Neuronal stem cell (in vitro differentiated cells): ENCODE data around the gene DENND2A.

Experiments used
- DNase-seq: peaks from one replicate; pipeline ENCODE4 v3.0.0-alpha.2; 2013; ENCODE audit warnings: low spot score
- H2AFZ ChIP-seq: one replicate; pipeline ENCODE4 v1.6.1; 2013; ENCODE audit warnings: mild to moderate bottlenecking, low read length, inconsistent platforms
- H2AK5ac ChIP-seq: 2 replicates; pipeline ENCODE4 v1.6.1; 2013; ENCODE audit warnings: low read depth, mild to moderate bottlenecking, inconsistent platforms, low read length, moderate library complexity, mixed read lengths
- H2BK120ac ChIP-seq: 2 replicates; pipeline ENCODE4 v1.6.1; 2013; ENCODE audit warnings: low read depth, mild to moderate bottlenecking, inconsistent platforms, low read length, moderate library complexity, mixed read lengths
- H2BK12ac ChIP-seq: one replicate; pipeline ENCODE4 v1.6.1; 2013; ENCODE audit warnings: low read length, inconsistent platforms
- H2BK15ac ChIP-seq: 2 replicates; pipeline ENCODE4 v1.6.1; 2013; ENCODE audit warnings: mild to moderate bottlenecking, low read length, inconsistent platforms, mixed read lengths
- H2BK5ac ChIP-seq: one replicate; pipeline ENCODE4 v1.6.1; 2013; ENCODE audit warnings: inconsistent platforms, mild to moderate bottlenecking, low read length, moderate library complexity
- H3K14ac ChIP-seq: one replicate; pipeline ENCODE4 v1.6.1; 2013; ENCODE audit warnings: low read length, inconsistent platforms
- H3K18ac ChIP-seq: 2 replicates; pipeline ENCODE4 v1.6.1; 2013; ENCODE audit warnings: low read length, inconsistent platforms
- H3K23ac ChIP-seq: 2 replicates; pipeline ENCODE4 v1.6.1; 2013; ENCODE audit warnings: low read depth, mild to moderate bottlenecking, mixed read lengths, low read length, inconsistent platforms; ENCODE audit not compliant: poor library complexity
- H3K27ac ChIP-seq: replicated peaks from 3 replicates; pipeline ENCODE4 v1.5.1; 2013; ENCODE audit warnings: low read length, inconsistent platforms
- H3K27me3 ChIP-seq, 3 experiments: 2 replicates each; pipeline ENCODE4 v1.6.1; 2013; ENCODE audit warnings: low read length in 3 of 3, mild to moderate bottlenecking in 2 of 3, inconsistent platforms in 1 of 3, low read depth in 1 of 3, mixed read lengths in 1 of 3, moderate library complexity in 1 of 3; ENCODE audit not compliant: control insufficient read depth in 3 of 3, insufficient read depth in 3 of 3
- H3K36me3 ChIP-seq, 2 donors: replicated peaks in 1 of 2; 2 replicates each; pipeline ENCODE4 v1.6.1; 2013; ENCODE audit warnings: low read length in 2 of 2; ENCODE audit not compliant: control insufficient read depth in 2 of 2, insufficient read depth in 2 of 2
- H3K4ac ChIP-seq: 2 replicates; pipeline ENCODE4 v1.6.1; 2013; ENCODE audit warnings: inconsistent platforms, mild to moderate bottlenecking, low read length, moderate library complexity
- H3K4me1 ChIP-seq, 2 donors: 1 replicate in 1 of 2; 2 replicates in 1 of 2; pipeline ENCODE4 v1.6.1; 2013; ENCODE audit warnings: low read length in 2 of 2, low read depth in 1 of 2; ENCODE audit not compliant: control insufficient read depth in 2 of 2, insufficient read depth in 1 of 2
- H3K4me2 ChIP-seq: one replicate; pipeline ENCODE4 v1.6.1; 2013; ENCODE audit warnings: mild to moderate bottlenecking, low read length, inconsistent platforms; ENCODE audit not compliant: insufficient read depth, poor library complexity, severe bottlenecking
- H3K4me3 ChIP-seq, 2 donors: 2 replicates each; pipeline ENCODE4 v1.5.1; 2013; ENCODE audit warnings: low read length in 2 of 2, mild to moderate bottlenecking in 2 of 2, inconsistent platforms in 1 of 2, moderate library complexity in 1 of 2
- H3K79me1 ChIP-seq: one replicate; pipeline ENCODE4 v1.6.1; 2013; ENCODE audit warnings: low read depth, mild to moderate bottlenecking, inconsistent platforms, low read length, moderate library complexity
- H3K9ac ChIP-seq: one replicate; pipeline ENCODE4 v1.6.1; 2013; ENCODE audit warnings: mild to moderate bottlenecking, low read depth, low read length, inconsistent platforms; ENCODE audit not compliant: poor library complexity
- H3K9me3 ChIP-seq, 2 donors: replicated peaks in 1 of 2; 2 replicates each; pipeline versions ENCODE3 to v1.6.1; 2013; ENCODE audit warnings: low read length in 2 of 2, mild to moderate bottlenecking in 2 of 2, inconsistent platforms in 1 of 2, low read depth in 1 of 2, mixed read lengths in 1 of 2, moderate library complexity in 1 of 2; ENCODE audit not compliant: control insufficient read depth in 2 of 2, insufficient read depth in 1 of 2
- H4K8ac ChIP-seq: one replicate; pipeline ENCODE4 v1.6.1; 2013; ENCODE audit warnings: low read depth, mild to moderate bottlenecking, inconsistent platforms, low read length, moderate library complexity
- H4K91ac ChIP-seq: one replicate; pipeline ENCODE4 v1.6.1; 2013; ENCODE audit warnings: low read length, low read depth, mild to moderate bottlenecking, inconsistent platforms; ENCODE audit not compliant: poor library complexity
- whole genome bisulfite sequencing, 2 donors: extraction: QIAGEN DNeasy Blood & Tissue Kit; methylation state at CpG; one replicate each; pipeline ENCODE4 v1.1.7; 2013; ENCODE audit warnings: missing lambda C conversion rate in 2 of 2, mixed read lengths in 1 of 2; ENCODE audit not compliant: insufficient read length in 2 of 2, insufficient replicate concordance in 1 of 2; ENCODE audit errors: extremely low coverage in 2 of 2; 5-methylcytosine and 5-hydroxymethylcytosine counted together

DENND2A gene

DNA sequence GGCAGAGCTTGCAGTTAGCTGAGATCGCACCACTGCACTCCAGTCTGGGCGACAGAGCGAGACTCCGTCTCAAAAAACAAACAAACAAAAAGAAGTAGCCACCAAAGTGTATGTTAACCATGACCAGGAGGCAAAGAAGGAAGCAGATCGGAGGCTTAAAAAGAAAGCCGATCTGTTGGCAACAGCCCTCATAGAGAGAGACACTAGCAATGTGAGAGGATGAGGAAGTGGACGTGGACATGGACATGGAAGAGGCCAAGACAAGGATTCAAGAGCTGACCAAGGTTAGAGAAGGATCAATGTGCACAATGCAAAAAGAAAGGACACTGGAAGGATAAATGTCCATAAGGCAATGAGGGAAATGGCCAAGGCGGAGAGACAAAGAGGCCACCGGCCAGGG is 17.3 kb upstream of the DENND2A start:
- no peak overlapping the region for H3K4me3 ChIP-seq
- no peak overlapping the region for H3K23ac ChIP-seq
- no CpG with 5 or more reads among the region's 9 CpGs for WGBS, 2 donors
- no peak overlapping the region for H2BK12ac ChIP-seq
- H3K4ac ChIP-seq, result no peak overlapping the region
- DNase-seq, result no peak
- H3K4me1 ChIP-seq, result peaks cover 0 to 3% of the 10 kb centered on the region in 2 donors
- no peak overlapping the region for H3K27ac ChIP-seq
- H3K9me3 ChIP-seq, result no peaks in the 10 kb centered on the region
- H3K4me2 ChIP-seq, result no peak overlapping the region
- no peaks in the 10 kb centered on the region for H3K79me1 ChIP-seq
- no peak overlapping the region for H3K14ac ChIP-seq
- no peak overlapping the region for H3K9ac ChIP-seq
- H4K8ac ChIP-seq, result no peak overlapping the region
- no peak overlapping the region for H3K18ac ChIP-seq
- H3K27me3 ChIP-seq, result peaks cover 0 to 27% (median 0%) of the 10 kb centered on the region in 3 experiments
- no peak overlapping the region for H2BK120ac ChIP-seq
- no peak overlapping the region for H2AFZ ChIP-seq
- no peak overlapping the region for H2BK5ac ChIP-seq
- H3K36me3 ChIP-seq, result no peaks in the 10 kb centered on the region
- H2BK15ac ChIP-seq, result no peak overlapping the region
- H2AK5ac ChIP-seq, result no peak overlapping the region
- H4K91ac ChIP-seq, result no peak overlapping the region

DNA sequence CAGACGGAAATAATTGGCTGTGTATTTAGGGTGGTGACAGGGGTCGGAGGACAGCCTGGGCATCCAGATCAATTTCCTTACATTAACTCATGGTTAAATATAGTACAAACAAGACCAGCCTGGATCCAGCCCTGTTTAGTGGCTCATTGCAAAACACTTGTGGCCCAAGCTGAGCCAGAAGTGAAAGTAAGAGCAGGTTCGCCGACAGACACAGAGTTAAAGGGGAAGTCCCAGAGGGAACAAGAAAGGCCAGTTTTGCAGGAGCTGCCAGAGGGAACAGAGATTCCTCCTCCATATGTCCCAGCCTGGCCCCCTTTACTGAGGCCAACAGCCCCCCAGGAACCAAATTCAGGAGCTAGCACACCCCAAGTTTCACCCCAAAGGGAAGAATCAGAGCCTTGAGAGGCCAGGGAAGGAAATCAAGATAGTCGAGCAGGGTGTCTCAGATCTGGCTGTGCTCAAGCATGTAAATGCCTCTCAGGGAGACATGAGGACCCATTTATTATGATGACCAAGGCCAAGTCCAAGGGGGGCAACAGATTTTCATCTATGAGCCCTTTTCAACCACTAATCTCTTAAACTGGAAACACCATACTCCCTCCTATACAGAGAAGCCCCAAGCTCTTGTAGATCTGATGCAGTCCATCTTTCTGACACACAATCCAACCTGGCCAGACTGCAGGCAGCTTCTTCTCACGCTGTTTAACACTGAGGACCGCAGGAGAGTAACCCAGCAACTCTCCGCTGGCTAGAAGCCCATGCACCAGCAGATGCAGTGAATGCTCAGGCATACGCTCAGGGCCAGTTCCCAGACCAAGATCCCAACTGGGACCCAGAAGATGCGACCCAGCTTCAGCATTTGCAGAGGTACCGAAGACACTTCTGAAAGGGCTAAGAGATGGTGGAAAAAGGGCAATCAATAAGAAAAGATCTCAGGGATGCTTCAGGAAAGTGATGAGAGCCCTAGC is 16.2 kb upstream of the DENND2A start:
- H2BK120ac ChIP-seq, result no peak overlapping the region
- no peak overlapping the region for H2BK12ac ChIP-seq
- no peak overlapping the region for H4K91ac ChIP-seq
- peaks cover 0 to 27% (median 0%) of the 10 kb centered on the region in 3 experiments for H3K27me3 ChIP-seq
- H3K4me1 ChIP-seq, result peaks cover 0 to 3% of the 10 kb centered on the region in 2 donors
- H3K4me3 ChIP-seq, result no peak overlapping the region
- H2BK15ac ChIP-seq, result no peak overlapping the region
- H3K4me2 ChIP-seq, result no peak overlapping the region
- H3K79me1 ChIP-seq, result no peaks in the 10 kb centered on the region
- no peak overlapping the region for H3K27ac ChIP-seq
- DNase-seq, result no peak
- no peaks in the 10 kb centered on the region for H3K9me3 ChIP-seq
- H2AFZ ChIP-seq, result peak overlapping the region; percentile 70
- H2BK5ac ChIP-seq, result no peak overlapping the region
- no peak overlapping the region for H3K23ac ChIP-seq
- H3K14ac ChIP-seq, result no peak overlapping the region
- no CpG with 5 or more reads among the region's 11 CpGs for whole genome bisulfite sequencing, 2 donors
- H3K9ac ChIP-seq, result no peak overlapping the region
- no peak overlapping the region for H4K8ac ChIP-seq
- H3K4ac ChIP-seq, result no peak overlapping the region
- H3K36me3 ChIP-seq, result no peaks in the 10 kb centered on the region
- H2AK5ac ChIP-seq, result no peak overlapping the region
- H3K18ac ChIP-seq, result no peak overlapping the region

DNA sequence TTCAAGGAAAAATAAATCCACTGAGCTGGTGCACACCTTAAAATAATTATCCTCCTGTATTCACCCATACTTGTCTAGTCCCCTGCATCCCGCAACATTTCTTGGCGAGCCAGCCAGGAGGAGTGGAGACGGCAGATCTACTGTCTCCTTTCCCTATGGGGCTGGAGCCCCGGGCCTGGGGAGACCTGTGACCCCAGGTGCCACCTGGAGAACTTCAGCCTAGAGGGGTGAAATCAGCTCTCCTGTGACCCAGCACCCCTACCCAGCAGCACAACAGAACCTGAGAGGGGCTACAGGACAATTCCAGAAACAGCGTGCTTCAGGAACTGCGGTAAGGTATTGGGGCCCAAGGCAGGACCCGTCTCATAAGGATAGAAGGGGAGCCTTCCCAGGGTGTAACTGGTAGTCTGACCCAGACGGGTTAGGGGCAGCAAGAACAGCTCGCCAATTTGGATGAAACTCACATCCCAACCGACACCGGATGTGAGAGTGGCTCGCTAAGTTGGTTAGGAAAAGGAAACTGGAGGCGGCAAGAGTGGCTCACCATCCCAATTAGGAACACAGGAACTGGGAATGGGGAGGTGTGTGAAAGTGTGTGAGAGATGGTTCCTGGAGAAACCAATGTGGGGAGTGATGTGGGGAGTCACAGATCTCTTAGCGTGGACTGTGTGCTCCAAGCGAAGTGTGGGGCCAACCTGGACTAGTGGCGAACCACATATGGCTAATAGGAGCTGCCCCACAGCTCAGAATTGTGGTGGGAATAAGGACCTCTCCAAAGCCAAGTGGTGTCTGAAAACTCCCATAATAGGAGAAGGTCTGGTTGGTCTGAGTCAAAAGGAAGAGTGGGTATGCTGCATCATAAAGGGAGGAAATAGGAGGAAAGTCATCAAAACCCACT is 15.1 kb upstream of the DENND2A start:
- Histone ChIP-seq H3K36me3 (no peaks in the 10 kb centered on the region), H3K9ac (no peak overlapping the region)

More for the DNA sequence above, 15.1 kb upstream of the DENND2A start:
- Histone ChIP-seq H2BK120ac (no peak overlapping the region), H3K4me1 (peaks cover 0 to 3% of the 10 kb centered on the region in 2 donors), H3K4me2 (no peak overlapping the region), H4K91ac (no peak overlapping the region), H2AFZ (peak overlapping the region; percentile 70), H3K27ac (no peak overlapping the region), H2AK5ac (peak overlapping the region; percentile 30), H3K4me3 (no peak overlapping the region), H3K4ac (no peak overlapping the region), H3K14ac (no peak overlapping the region), H2BK12ac (no peak overlapping the region), H3K27me3 (peaks cover 0 to 27% (median 0%) of the 10 kb centered on the region in 3 experiments), H3K23ac (no peak overlapping the region), H2BK15ac (peak overlapping the region; percentile 56), H3K18ac (no peak overlapping the region), H3K79me1 (no peaks in the 10 kb centered on the region), H3K9me3 (no peaks in the 10 kb centered on the region), H4K8ac (no peak overlapping the region), H2BK5ac (no peak overlapping the region)
- no peak for DNase-seq
- WGBS, 2 donors, result no CpG with 5 or more reads among the region's 16 CpGs
